ENCODE results near the gene VWA3B. TPM values are rescaled to one million over a fixed set of nuclear protein-coding genes. Genes with fewer than 3 reads are reported as not detected.
"Not testable (repeated sequence)": the region's sequence is repeated elsewhere in the genome, so short reads cannot be mapped to it uniquely, and the experiment has no call there.

The VWA3B gene
- total RNA-seq, 1 donor from 2014 or later: not detected

- DNase-seq (ENCODE audit: extremely low read depth, low read depth, low spot score): no peak
Measured at GRCh38 chr2:98128556-98129109, 41.7 kb downstream of the VWA3B start.

GRCh38 chr2:98130073-98130472 lies 43.1 kb downstream of the VWA3B start:
- DNase-seq (ENCODE audit: extremely low read depth, low read depth, low spot score): not testable (repeated sequence)

- DNase-seq (ENCODE audit: extremely low read depth, low read depth, low spot score): no peak
Measured at GRCh38 chr2:98134172-98135005, 47.4 kb downstream of the VWA3B start.

- no peak for DNase-seq (ENCODE audit: extremely low read depth, low read depth, low spot score)
Measured at GRCh38 chr2:98137196-98137595, 50.2 kb downstream of the VWA3B start.

- DNase-seq (ENCODE audit: extremely low read depth, low read depth, low spot score): not testable (repeated sequence)
Measured at GRCh38 chr2:98138978-98139377, 52.0 kb downstream of the VWA3B start.

GRCh38 chr2:98140210-98140609 lies 53.2 kb downstream of the VWA3B start:
- DNase-seq (ENCODE audit: extremely low read depth, low read depth, low spot score): no peak

GRCh38 chr2:98142106-98142791 lies 55.3 kb downstream of the VWA3B start:
- DNase-seq (ENCODE audit: extremely low read depth, low read depth, low spot score): no peak

- DNase-seq (ENCODE audit: extremely low read depth, low read depth, low spot score): no peak
Measured at GRCh38 chr2:98145070-98145469, 58.1 kb downstream of the VWA3B start.

- DNase-seq (ENCODE audit: extremely low read depth, low read depth, low spot score): not testable (repeated sequence)
Measured at GRCh38 chr2:98147900-98148299, 60.9 kb downstream of the VWA3B start.

GRCh38 chr2:98148595-98149332 lies 61.8 kb downstream of the VWA3B start:
- DNase-seq (ENCODE audit: extremely low read depth, low read depth, low spot score): no peak

GRCh38 chr2:98149333-98149697 lies 62.3 kb downstream of the VWA3B start:
- DNase-seq (ENCODE audit: extremely low read depth, low read depth, low spot score): peak; percentile 36

- no peak for DNase-seq (ENCODE audit: extremely low read depth, low read depth, low spot score)
Measured at GRCh38 chr2:98153481-98153880, 66.5 kb downstream of the VWA3B start.

GRCh38 chr2:98155291-98155690 lies 68.3 kb downstream of the VWA3B start:
- DNase-seq (ENCODE audit: extremely low read depth, low read depth, low spot score): no peak

- DNase-seq (ENCODE audit: extremely low read depth, low read depth, low spot score): no peak
Measured at GRCh38 chr2:98155716-98156115, 68.7 kb downstream of the VWA3B start.

GRCh38 chr2:98156304-98156703 lies 69.3 kb downstream of the VWA3B start:
- no peak for DNase-seq (ENCODE audit: extremely low read depth, low read depth, low spot score)

- no peak for DNase-seq (ENCODE audit: extremely low read depth, low read depth, low spot score)
Measured at GRCh38 chr2:98157557-98157956, 70.6 kb downstream of the VWA3B start.

GRCh38 chr2:98158305-98158704 lies 71.3 kb downstream of the VWA3B start:
- DNase-seq (ENCODE audit: extremely low read depth, low read depth, low spot score): no peak

GRCh38 chr2:98160554-98160953 lies 73.6 kb downstream of the VWA3B start:
- DNase-seq (ENCODE audit: extremely low read depth, low read depth, low spot score): no peak

GRCh38 chr2:98161186-98161585 lies 74.2 kb downstream of the VWA3B start:
- no peak for DNase-seq (ENCODE audit: extremely low read depth, low read depth, low spot score)

GRCh38 chr2:98164256-98164655 lies 77.3 kb downstream of the VWA3B start:
- no peak for DNase-seq (ENCODE audit: extremely low read depth, low read depth, low spot score)

GRCh38 chr2:98165516-98166071 lies 78.6 kb downstream of the VWA3B start:
- no peak for DNase-seq (ENCODE audit: extremely low read depth, low read depth, low spot score)
